Neural cell (in vitro differentiated cells): ENCODE data around the gene DOP1B.

Experiments used
- TAF1 ChIP-seq: IDR thresholded peaks from 2 replicates; pipeline ENCODE4 v1.6.1; 2012; ENCODE audit warnings: low read depth
- TF ChIP-seq, protein P1 (sequence below): fragments of 450-650 bp; IDR thresholded peaks from 2 replicates; pipeline ENCODE4 v1.5.1; 2014; ENCODE audit warnings: antibody characterized with exemption, mild to moderate bottlenecking, moderate library complexity; ENCODE audit not compliant: poor library complexity, severe bottlenecking
- TF ChIP-seq, protein P2 (sequence below): IDR thresholded peaks from 2 replicates; pipeline ENCODE4 v1.6.1; 2012; ENCODE audit warnings: borderline replicate concordance

DNA sequence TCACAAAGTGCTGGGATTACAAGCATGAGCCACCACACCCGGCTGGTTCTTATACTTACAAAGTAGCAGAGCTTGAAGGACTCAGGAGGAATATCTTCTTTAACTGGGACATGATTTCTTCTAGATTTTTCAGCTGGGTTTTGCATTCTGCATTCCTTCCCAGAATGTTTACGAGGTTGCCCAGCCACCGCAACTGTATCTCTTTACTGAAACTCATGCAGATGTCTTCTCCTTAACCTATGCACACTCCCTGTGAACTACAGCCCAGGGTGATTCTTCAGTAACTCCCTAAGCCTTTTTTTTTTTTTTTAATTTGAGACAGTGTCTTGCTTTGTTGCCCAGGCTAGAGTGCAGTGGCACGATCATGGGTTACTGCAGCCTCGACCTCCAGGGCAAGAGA lies 8.7 kb upstream of the DOP1B start:
- TF ChIP-seq, protein P1, sequence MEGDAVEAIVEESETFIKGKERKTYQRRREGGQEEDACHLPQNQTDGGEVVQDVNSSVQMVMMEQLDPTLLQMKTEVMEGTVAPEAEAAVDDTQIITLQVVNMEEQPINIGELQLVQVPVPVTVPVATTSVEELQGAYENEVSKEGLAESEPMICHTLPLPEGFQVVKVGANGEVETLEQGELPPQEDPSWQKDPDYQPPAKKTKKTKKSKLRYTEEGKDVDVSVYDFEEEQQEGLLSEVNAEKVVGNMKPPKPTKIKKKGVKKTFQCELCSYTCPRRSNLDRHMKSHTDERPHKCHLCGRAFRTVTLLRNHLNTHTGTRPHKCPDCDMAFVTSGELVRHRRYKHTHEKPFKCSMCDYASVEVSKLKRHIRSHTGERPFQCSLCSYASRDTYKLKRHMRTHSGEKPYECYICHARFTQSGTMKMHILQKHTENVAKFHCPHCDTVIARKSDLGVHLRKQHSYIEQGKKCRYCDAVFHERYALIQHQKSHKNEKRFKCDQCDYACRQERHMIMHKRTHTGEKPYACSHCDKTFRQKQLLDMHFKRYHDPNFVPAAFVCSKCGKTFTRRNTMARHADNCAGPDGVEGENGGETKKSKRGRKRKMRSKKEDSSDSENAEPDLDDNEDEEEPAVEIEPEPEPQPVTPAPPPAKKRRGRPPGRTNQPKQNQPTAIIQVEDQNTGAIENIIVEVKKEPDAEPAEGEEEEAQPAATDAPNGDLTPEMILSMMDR: no peak
- TF ChIP-seq, protein P2, sequence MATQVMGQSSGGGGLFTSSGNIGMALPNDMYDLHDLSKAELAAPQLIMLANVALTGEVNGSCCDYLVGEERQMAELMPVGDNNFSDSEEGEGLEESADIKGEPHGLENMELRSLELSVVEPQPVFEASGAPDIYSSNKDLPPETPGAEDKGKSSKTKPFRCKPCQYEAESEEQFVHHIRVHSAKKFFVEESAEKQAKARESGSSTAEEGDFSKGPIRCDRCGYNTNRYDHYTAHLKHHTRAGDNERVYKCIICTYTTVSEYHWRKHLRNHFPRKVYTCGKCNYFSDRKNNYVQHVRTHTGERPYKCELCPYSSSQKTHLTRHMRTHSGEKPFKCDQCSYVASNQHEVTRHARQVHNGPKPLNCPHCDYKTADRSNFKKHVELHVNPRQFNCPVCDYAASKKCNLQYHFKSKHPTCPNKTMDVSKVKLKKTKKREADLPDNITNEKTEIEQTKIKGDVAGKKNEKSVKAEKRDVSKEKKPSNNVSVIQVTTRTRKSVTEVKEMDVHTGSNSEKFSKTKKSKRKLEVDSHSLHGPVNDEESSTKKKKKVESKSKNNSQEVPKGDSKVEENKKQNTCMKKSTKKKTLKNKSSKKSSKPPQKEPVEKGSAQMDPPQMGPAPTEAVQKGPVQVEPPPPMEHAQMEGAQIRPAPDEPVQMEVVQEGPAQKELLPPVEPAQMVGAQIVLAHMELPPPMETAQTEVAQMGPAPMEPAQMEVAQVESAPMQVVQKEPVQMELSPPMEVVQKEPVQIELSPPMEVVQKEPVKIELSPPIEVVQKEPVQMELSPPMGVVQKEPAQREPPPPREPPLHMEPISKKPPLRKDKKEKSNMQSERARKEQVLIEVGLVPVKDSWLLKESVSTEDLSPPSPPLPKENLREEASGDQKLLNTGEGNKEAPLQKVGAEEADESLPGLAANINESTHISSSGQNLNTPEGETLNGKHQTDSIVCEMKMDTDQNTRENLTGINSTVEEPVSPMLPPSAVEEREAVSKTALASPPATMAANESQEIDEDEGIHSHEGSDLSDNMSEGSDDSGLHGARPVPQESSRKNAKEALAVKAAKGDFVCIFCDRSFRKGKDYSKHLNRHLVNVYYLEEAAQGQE: no peak
- TF ChIP-seq TAF1: no peak
